GM15510 (cell line): ENCODE measurements around the gene EIF4E3.

Source experiments
- POLR2A ChIP-seq: IDR thresholded peaks from 3 replicates; pipeline ENCODE4 v1.6.1; 2011; ENCODE audit warnings: borderline replicate concordance; ENCODE audit not compliant: insufficient read length; ENCODE audit errors: extremely low read depth

EIF4E3 gene

GRCh38 chr3:71684757-71685386 is 40.3 kb downstream of the EIF4E3 start:
- no peak for TF ChIP-seq POLR2A

- TF ChIP-seq POLR2A, result no peak
Measured at GRCh38 chr3:71684046-71684756, 41.0 kb downstream of the EIF4E3 start.

GRCh38 chr3:71681224-71681668 is 44.0 kb downstream of the EIF4E3 start:
- TF ChIP-seq POLR2A, result no peak

GRCh38 chr3:71680603-71681002 is 44.6 kb downstream of the EIF4E3 start:
- no peak for TF ChIP-seq POLR2A

- no peak for TF ChIP-seq POLR2A
Measured at GRCh38 chr3:71676931-71677330, 48.3 kb downstream of the EIF4E3 start.

- no peak for TF ChIP-seq POLR2A
Measured at GRCh38 chr3:71673486-71673885, 51.7 kb downstream of the EIF4E3 start.

GRCh38 chr3:71672807-71673206 is 52.4 kb downstream of the EIF4E3 start:
- TF ChIP-seq POLR2A, result no peak

- TF ChIP-seq POLR2A, result no peak
Measured at GRCh38 chr3:71672340-71672739, 52.9 kb downstream of the EIF4E3 start.

- TF ChIP-seq POLR2A, result no peak
Measured at GRCh38 chr3:71671216-71671845, 53.9 kb downstream of the EIF4E3 start.

- TF ChIP-seq POLR2A, result no peak
Measured at GRCh38 chr3:71662568-71662967, 62.6 kb downstream of the EIF4E3 start.

GRCh38 chr3:71662056-71662455 is 63.1 kb downstream of the EIF4E3 start:
- TF ChIP-seq POLR2A, result no peak

- no peak for TF ChIP-seq POLR2A
Measured at GRCh38 chr3:71659864-71660591, 65.2 kb downstream of the EIF4E3 start.

- no peak for TF ChIP-seq POLR2A
Measured at GRCh38 chr3:71657831-71658530, 67.2 kb downstream of the EIF4E3 start.

- TF ChIP-seq POLR2A, result no peak
Measured at GRCh38 chr3:71655061-71655460, 70.1 kb downstream of the EIF4E3 start.
